ENCODE measurements around the gene WASL. TPM values are rescaled to one million over a fixed set of nuclear protein-coding genes. Genes with fewer than 3 reads are reported as not detected.

WASL gene
- total RNA-seq, 1 experiment from 2014 or later: 39.3 TPM

DNA sequence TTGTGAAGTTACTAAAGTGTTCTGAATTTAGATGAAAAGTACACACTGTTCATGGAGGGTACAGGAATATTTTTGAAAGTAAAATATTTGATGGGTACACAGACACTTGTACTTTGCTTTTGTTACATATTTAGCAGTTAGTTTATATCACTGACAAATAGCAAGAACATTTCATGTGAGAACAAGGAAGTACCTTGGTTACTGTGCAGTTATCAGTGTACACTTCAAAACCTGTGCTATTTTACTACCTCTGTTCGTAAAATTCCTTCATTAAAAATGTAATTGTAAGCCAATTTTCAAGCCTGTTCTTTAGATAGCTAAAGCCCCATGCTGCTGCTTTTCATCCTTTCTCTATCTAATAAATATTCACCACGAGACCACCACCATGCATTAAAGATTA lies 39.8 kb upstream of the WASL start:
- Histone ChIP-seq H3K9me3 (ENCODE audit: control insufficient read depth, low read depth, low read length) (no peaks in the 10 kb centered on the region), H2BK15ac (ENCODE audit: low read depth, low read length) (no peak overlapping the region), H3K27me3 (ENCODE audit: insufficient read depth, low read length) (no peaks in the 10 kb centered on the region), H2AFZ (ENCODE audit: low read length) (no peak overlapping the region), H2BK5ac (ENCODE audit: insufficient read length, low read length) (no peak overlapping the region), H3K4me2 (ENCODE audit: insufficient read depth, insufficient read length, low read length) (no peak overlapping the region), H4K8ac (replicated peaks; ENCODE audit: insufficient read length, low read depth, low read length) (no peak overlapping the region), H3K79me1 (ENCODE audit: insufficient read depth, low read depth, low read length, poor library complexity, severe bottlenecking) (no peaks in the 10 kb centered on the region), H3K23ac (ENCODE audit: insufficient read length, low read depth, low read length) (no peak overlapping the region), H4K20me1 (ENCODE audit: control insufficient read depth, insufficient read depth, insufficient read length) (no peaks in the 10 kb centered on the region), H3K4ac (ENCODE audit: low read depth, low read length) (no peak overlapping the region), H3K14ac (ENCODE audit: insufficient read depth, low read length) (no peak overlapping the region), H3K79me2 (ENCODE audit: insufficient read depth, low read length) (no peaks in the 10 kb centered on the region), H2BK120ac (ENCODE audit: low read depth, low read length, poor library complexity, severe bottlenecking) (no peak overlapping the region), H3K9ac (ENCODE audit: extremely low read depth, insufficient read length, low read length) (no peak overlapping the region), H4K91ac (ENCODE audit: insufficient read length, low read depth, low read length) (no peak overlapping the region), H2BK12ac (ENCODE audit: insufficient read length, low read depth, low read length) (no peak overlapping the region), H4K5ac (ENCODE audit: insufficient read length, low read depth, low read length) (no peak overlapping the region), H3K18ac (ENCODE audit: insufficient read length, low read depth, low read length) (no peak overlapping the region), H3T11ph (ENCODE audit: low read length) (no peak overlapping the region), H2BK20ac (ENCODE audit: low read depth, low read length, poor library complexity, severe bottlenecking) (no peak overlapping the region), H3K27ac (ENCODE audit: insufficient read length, low read depth, low read length) (no peak overlapping the region), H3K56ac (ENCODE audit: insufficient read length, low read depth, low read length) (no peak overlapping the region), H2AK5ac (ENCODE audit: insufficient read length, low read length) (no peak overlapping the region), H3K23me2 (ENCODE audit: insufficient read length, low read depth, low read length, poor library complexity, severe bottlenecking) (no peaks in the 10 kb centered on the region), H3K4me1 (ENCODE audit: insufficient read depth, low read length) (no peaks in the 10 kb centered on the region; the same call in 1 of the 2 replicates)
- Mint-ChIP-seq H3K4me1 (peaks cover 3 to 19% of the 10 kb centered on the region in 2 experiments; a peak in 1 of 4 replicates), H3K9me3 (0 out of 5 replicates have a peak, but pooled peaks cover 0 to under 1% of the 10 kb centered on the region in 2 experiments), H3K36me3 (ENCODE audit: insufficient read depth in 1 of 3, low read depth in 3 of 3) (peaks cover 0 to under 1% (median under 1%) of the 10 kb centered on the region in 3 experiments; a peak in 2 of 7 replicates), H3K27ac (no peak overlapping the region), H3K27me3 (ENCODE audit: low read depth) (no peaks in the 10 kb centered on the region), H3K4me3 (no peak overlapping the region)
- no peak for DNase-seq
- no CpG with 5 or more reads among the region's 2 CpGs for WGBS (ENCODE audit: extremely low coverage, insufficient read length, low lambda C conversion rate)
- TF ChIP-seq CTCF (conservative IDR thresholded peaks at IDR 0.05): no peak
